DND-41 (cell line): Measurements from ENCODE around the gene RAD51B.

Experiments
- EZH2 ChIP-seq: IDR thresholded peaks from 3 replicates; pipeline ENCODE4 v1.6.1; 2012; ENCODE audit warnings: borderline replicate concordance, low read depth, mild to moderate bottlenecking, moderate library complexity, low read length, inconsistent platforms; ENCODE audit not compliant: severe bottlenecking
- TF ChIP-seq, protein P1 (sequence below): IDR thresholded peaks from 2 replicates; pipeline ENCODE4 v1.5.1; 2012; ENCODE audit warnings: borderline replicate concordance, low read length, moderate library complexity, mild to moderate bottlenecking; ENCODE audit not compliant: poor library complexity, severe bottlenecking; ENCODE audit errors: extremely low read depth

DNA sequence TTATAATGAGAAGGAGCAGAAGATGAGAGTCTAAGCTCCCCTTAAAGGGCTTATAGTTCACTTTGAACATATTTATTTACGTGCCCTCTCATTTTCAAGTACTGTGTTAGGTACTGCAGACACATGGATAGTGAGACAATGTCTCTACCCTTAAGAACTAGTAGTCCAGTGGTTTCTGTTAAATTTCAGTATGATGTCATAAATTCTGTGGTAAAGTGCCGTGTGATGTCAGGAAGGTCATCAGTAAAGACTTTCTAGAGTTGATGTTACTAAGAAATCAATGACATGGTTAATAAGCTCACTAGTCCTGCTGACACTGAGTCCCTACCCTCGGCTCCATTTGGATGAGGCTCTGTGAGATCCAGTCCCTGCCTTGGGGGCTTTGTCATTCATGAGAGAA is 497.7 kb downstream of the RAD51B start:
- TF ChIP-seq, protein P1, sequence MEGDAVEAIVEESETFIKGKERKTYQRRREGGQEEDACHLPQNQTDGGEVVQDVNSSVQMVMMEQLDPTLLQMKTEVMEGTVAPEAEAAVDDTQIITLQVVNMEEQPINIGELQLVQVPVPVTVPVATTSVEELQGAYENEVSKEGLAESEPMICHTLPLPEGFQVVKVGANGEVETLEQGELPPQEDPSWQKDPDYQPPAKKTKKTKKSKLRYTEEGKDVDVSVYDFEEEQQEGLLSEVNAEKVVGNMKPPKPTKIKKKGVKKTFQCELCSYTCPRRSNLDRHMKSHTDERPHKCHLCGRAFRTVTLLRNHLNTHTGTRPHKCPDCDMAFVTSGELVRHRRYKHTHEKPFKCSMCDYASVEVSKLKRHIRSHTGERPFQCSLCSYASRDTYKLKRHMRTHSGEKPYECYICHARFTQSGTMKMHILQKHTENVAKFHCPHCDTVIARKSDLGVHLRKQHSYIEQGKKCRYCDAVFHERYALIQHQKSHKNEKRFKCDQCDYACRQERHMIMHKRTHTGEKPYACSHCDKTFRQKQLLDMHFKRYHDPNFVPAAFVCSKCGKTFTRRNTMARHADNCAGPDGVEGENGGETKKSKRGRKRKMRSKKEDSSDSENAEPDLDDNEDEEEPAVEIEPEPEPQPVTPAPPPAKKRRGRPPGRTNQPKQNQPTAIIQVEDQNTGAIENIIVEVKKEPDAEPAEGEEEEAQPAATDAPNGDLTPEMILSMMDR, result no peak
- TF ChIP-seq EZH2, result no peak
